ENCODE measurements around the gene DAB2IP. TPM values are rescaled to one million over a fixed set of nuclear protein-coding genes. Genes with fewer than 3 reads are reported as not detected.

Gene DAB2IP
- total RNA-seq, 4 donors from 2014 or later: 35.2 to 56.4 (median 51.4) TPM

DNA sequence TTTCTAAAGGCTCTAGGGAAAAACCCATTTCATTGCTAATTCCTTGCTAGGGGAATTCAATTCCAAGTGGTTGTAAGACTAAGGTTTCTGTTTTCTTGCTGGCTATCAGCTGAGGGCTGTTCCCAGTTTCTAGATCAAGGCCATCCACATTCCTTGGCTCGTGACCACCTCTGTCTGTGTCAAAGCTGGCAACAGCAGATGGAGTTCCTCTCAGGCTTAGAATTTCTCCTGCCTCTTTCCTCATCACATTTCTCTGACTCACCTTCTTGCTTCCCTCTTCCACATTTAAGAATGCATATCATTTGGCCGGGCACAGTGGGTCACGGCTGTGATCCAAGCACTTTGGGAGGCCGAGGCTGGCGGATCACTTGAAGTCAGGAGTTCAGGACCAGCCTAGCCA, 19.0 kb downstream of the DAB2IP start:
- WGBS, 2 donors: 74 to 82% methylated on average over 5 of the region's 5 CpGs

DNA sequence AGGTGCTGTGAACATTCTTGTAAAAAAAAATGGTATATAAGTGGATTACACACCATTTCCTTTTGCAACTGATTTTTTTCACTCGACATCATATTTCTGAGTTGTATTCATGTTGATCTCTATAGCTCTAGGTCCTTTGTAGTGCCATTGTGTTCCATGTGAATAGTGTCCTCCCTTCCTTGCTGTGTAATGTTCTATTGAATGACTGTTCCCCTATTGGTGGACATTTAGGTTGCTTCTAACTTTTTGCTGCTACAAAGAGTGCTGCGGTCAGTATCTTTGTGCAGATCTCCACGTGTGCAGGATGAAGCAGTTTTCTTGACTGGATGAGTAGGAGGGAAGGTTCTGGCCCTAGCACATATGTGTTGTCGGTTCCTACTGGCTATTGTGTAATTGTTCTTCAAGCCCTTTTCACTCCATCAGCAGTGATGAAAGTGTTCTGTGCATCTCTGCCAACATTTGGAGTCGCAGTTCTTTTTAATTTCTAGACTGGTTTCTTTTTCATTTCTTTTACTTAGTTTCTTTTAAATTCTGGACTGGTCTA, 20.2 kb downstream of the DAB2IP start:
- Histone ChIP-seq H3K9me3 (no peaks in the 10 kb centered on the region), H3K4me1 (no peaks in the 10 kb centered on the region), H3K36me3 (no peaks in the 10 kb centered on the region), H3K4me3 (no peak overlapping the region), H3K27ac (no peak overlapping the region), H3K27me3 (no peaks in the 10 kb centered on the region)
- TF ChIP-seq POLR2A (IDR thresholded peaks at IDR 0.05): no peak
- TF ChIP-seq EP300 (IDR thresholded peaks at IDR 0.05): peak in 1 of 2 donors; percentile 38
- 51 to 66% methylated on average over 5 of the region's 5 CpGs for WGBS, 2 donors
- no peak for DNase-seq (ENCODE audit: low spot score in 2 of 2)

More for the DNA sequence above, 19.0 kb downstream of the DAB2IP start:
- peak in 1 of 2 donors; percentile 34 for DNase-seq (ENCODE audit: low spot score in 2 of 2)
- H3K9me3 ChIP-seq: no peaks in the 10 kb centered on the region
- no peak overlapping the region for H3K27ac ChIP-seq
- no peaks in the 10 kb centered on the region for H3K27me3 ChIP-seq
- no peaks in the 10 kb centered on the region for H3K4me1 ChIP-seq
- H3K36me3 ChIP-seq: no peaks in the 10 kb centered on the region
- TF ChIP-seq EP300 (IDR thresholded peaks at IDR 0.05): no peak
- TF ChIP-seq, protein P1, sequence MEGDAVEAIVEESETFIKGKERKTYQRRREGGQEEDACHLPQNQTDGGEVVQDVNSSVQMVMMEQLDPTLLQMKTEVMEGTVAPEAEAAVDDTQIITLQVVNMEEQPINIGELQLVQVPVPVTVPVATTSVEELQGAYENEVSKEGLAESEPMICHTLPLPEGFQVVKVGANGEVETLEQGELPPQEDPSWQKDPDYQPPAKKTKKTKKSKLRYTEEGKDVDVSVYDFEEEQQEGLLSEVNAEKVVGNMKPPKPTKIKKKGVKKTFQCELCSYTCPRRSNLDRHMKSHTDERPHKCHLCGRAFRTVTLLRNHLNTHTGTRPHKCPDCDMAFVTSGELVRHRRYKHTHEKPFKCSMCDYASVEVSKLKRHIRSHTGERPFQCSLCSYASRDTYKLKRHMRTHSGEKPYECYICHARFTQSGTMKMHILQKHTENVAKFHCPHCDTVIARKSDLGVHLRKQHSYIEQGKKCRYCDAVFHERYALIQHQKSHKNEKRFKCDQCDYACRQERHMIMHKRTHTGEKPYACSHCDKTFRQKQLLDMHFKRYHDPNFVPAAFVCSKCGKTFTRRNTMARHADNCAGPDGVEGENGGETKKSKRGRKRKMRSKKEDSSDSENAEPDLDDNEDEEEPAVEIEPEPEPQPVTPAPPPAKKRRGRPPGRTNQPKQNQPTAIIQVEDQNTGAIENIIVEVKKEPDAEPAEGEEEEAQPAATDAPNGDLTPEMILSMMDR (IDR thresholded peaks at IDR 0.05): no peak
- TF ChIP-seq POLR2A (IDR thresholded peaks at IDR 0.05): no peak
- H3K4me3 ChIP-seq: no peak overlapping the region

DNA sequence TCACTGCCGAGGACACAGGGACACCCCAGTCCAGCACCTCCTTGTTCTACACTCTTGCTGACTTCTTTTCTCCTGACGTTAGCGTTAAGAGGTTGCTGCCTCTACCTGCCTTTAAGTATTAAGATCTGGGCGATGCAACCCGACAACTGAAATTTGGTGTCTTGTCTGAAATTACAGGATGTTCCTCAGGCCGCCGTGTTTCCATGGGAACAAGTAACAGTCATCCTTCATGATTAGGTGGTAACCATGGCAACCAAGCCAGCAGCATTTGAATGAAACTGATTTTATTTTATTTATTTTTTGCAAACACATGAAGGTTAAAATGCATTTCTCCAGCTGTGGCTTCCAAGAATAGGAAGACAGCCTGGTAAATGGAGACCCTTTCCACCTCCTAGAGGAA, 20.8 kb downstream of the DAB2IP start:
- Histone ChIP-seq H3K4me3 (no peak overlapping the region), H3K4me1 (no peaks in the 10 kb centered on the region), H3K27me3 (no peaks in the 10 kb centered on the region), H3K9me3 (no peaks in the 10 kb centered on the region), H3K27ac (no peak overlapping the region), H3K36me3 (no peaks in the 10 kb centered on the region)
- no peak for DNase-seq (ENCODE audit: low spot score in 2 of 2)
- TF ChIP-seq EP300 (IDR thresholded peaks at IDR 0.05) (no peak), POLR2A (IDR thresholded peaks at IDR 0.05) (no peak)
- TF ChIP-seq, protein P1 (IDR thresholded peaks at IDR 0.05): no peak
- WGBS, 2 donors: 84 to 85% methylated on average over 7 of the region's 7 CpGs

DNA sequence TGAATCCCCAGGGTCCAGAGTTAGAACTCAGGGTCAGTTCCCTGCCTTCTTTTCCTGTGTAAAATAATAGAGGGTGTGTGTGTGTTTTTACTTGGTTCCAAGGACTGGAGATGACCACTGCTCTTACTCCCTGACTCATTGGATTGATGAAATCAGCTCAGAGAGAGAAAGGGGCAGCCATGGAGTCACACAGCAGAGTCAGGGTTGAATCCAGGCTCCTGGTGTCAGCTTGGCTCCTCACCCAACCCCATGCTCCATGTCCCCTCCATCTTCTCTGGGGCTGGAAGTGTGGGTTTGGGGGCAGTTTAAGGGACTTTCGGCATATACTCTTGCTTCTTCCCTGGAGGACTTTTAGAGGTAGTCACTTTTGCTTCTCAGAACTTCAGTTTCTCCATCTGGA, 21.6 kb downstream of the DAB2IP start:
- H3K4me1 ChIP-seq: no peaks in the 10 kb centered on the region
- H3K9me3 ChIP-seq: no peaks in the 10 kb centered on the region
- TF ChIP-seq POLR2A (IDR thresholded peaks at IDR 0.05) (no peak), EP300 (IDR thresholded peaks at IDR 0.05) (no peak)
- TF ChIP-seq, protein P1 (IDR thresholded peaks at IDR 0.05): no peak
- 100% methylated on average over 1 of the region's 1 CpG for WGBS, 2 donors
- H3K36me3 ChIP-seq: no peaks in the 10 kb centered on the region
- no peak overlapping the region for H3K27ac ChIP-seq
- no peaks in the 10 kb centered on the region for H3K27me3 ChIP-seq
- no peak for DNase-seq (ENCODE audit: low spot score in 2 of 2)
- no peak overlapping the region for H3K4me3 ChIP-seq

DNA sequence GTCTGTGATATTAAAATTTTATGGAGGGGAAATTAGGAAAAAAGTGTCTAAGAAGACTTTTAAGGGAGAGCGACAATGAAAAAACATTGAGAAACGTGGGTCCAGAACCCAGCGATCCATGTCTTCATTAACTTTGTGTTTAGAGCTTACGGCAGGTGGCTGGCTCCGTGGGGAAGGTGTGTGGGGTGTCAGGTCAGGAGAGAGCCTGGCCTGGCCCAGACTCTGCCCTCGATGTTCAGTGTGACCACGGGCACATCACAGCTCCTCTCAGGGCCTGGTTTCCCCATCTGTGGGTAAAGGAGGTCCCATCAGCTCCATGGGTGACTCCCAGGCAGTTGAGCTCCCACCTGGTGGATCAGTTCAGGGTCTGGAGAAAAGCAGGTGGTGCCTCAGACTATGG, 22.1 kb downstream of the DAB2IP start:
- no peak for DNase-seq (ENCODE audit: low spot score in 2 of 2)
- TF ChIP-seq, protein P1 (IDR thresholded peaks at IDR 0.05): no peak
- no peak for TF ChIP-seq POLR2A (IDR thresholded peaks at IDR 0.05)
- no peak for TF ChIP-seq EP300 (IDR thresholded peaks at IDR 0.05)
- peaks cover 0 to 2% (median 0%) of the 10 kb centered on the region in 3 donors for H3K36me3 ChIP-seq
- H3K4me3 ChIP-seq: no peak overlapping the region
- no peak overlapping the region for H3K27ac ChIP-seq
- WGBS, 2 donors: 90 to 91% methylated on average over 7 of the region's 7 CpGs
- H3K4me1 ChIP-seq: no peaks in the 10 kb centered on the region
- no peaks in the 10 kb centered on the region for H3K27me3 ChIP-seq
- H3K9me3 ChIP-seq: no peaks in the 10 kb centered on the region

Data from tibial nerve (tissue), 4 donors.